A204.1 (cell line): ENCODE results near the gene RGS6.
A peak's percentile ranks its signal among the peaks of the same experiment; 100 is the strongest.

Source experiments
- FAIRE-seq: peaks from 2 replicates; lab custom pipeline; 2012; peaks lifted over from hg19 to GRCh38; lab: Jason Lieb, UNC

The RGS6 gene

GRCh38 chr14:72014486-72014885, 82.3 kb downstream of the RGS6 start:
- FAIRE-seq = no peak

- FAIRE-seq = no peak
Measured at GRCh38 chr14:72017290-72017689, 85.1 kb downstream of the RGS6 start.

- no peak for FAIRE-seq
Measured at GRCh38 chr14:72023128-72024042, 91.2 kb downstream of the RGS6 start.

- peak; percentile 34 for FAIRE-seq
Measured at GRCh38 chr14:72024043-72024407, 91.8 kb downstream of the RGS6 start.

GRCh38 chr14:72024504-72024903, 92.3 kb downstream of the RGS6 start:
- FAIRE-seq = no peak

GRCh38 chr14:72026536-72026935, 94.3 kb downstream of the RGS6 start:
- no peak for FAIRE-seq

GRCh38 chr14:72027061-72027460, 94.8 kb downstream of the RGS6 start:
- no peak for FAIRE-seq

- FAIRE-seq = no peak
Measured at GRCh38 chr14:72033365-72033764, 101.1 kb downstream of the RGS6 start.

GRCh38 chr14:72040528-72040927, 108.3 kb downstream of the RGS6 start:
- no peak for FAIRE-seq

GRCh38 chr14:72045271-72045670, 113.0 kb downstream of the RGS6 start:
- no peak for FAIRE-seq

GRCh38 chr14:72045885-72046284, 113.7 kb downstream of the RGS6 start:
- FAIRE-seq = no peak

GRCh38 chr14:72049462-72049861, 117.2 kb downstream of the RGS6 start:
- FAIRE-seq = no peak

GRCh38 chr14:72052356-72052755, 120.1 kb downstream of the RGS6 start:
- no peak for FAIRE-seq

- no peak for FAIRE-seq
Measured at GRCh38 chr14:72053651-72054050, 121.4 kb downstream of the RGS6 start.

GRCh38 chr14:72054911-72055310, 122.7 kb downstream of the RGS6 start:
- no peak for FAIRE-seq

- no peak for FAIRE-seq
Measured at GRCh38 chr14:72057701-72058285, 125.6 kb downstream of the RGS6 start.

- FAIRE-seq = no peak
Measured at GRCh38 chr14:72060460-72060859, 128.2 kb downstream of the RGS6 start.

- FAIRE-seq = no peak
Measured at GRCh38 chr14:72060917-72061316, 128.7 kb downstream of the RGS6 start.

- no peak for FAIRE-seq
Measured at GRCh38 chr14:72061718-72062117, 129.5 kb downstream of the RGS6 start.

- FAIRE-seq = no peak
Measured at GRCh38 chr14:72063761-72064282, 131.6 kb downstream of the RGS6 start.

GRCh38 chr14:72064501-72064900, 132.3 kb downstream of the RGS6 start:
- no peak for FAIRE-seq

GRCh38 chr14:72070458-72070857, 138.2 kb downstream of the RGS6 start:
- no peak for FAIRE-seq

GRCh38 chr14:72075649-72076334, 143.6 kb downstream of the RGS6 start:
- FAIRE-seq = no peak
